NCI-H1092 (cell line): ENCODE results near the gene AMOTL1.
A peak's percentile ranks its signal among the peaks of the same experiment; 100 is the strongest.
"Not testable (repeated sequence)": the region's sequence is repeated elsewhere in the genome, so short reads cannot be mapped to it uniquely, and the experiment has no call there.

Source experiments
- DNase-seq: peaks from one replicate; lab custom pipeline; 2025; lab: John Stamatoyannopoulos, UW

AMOTL1 gene

DNA sequence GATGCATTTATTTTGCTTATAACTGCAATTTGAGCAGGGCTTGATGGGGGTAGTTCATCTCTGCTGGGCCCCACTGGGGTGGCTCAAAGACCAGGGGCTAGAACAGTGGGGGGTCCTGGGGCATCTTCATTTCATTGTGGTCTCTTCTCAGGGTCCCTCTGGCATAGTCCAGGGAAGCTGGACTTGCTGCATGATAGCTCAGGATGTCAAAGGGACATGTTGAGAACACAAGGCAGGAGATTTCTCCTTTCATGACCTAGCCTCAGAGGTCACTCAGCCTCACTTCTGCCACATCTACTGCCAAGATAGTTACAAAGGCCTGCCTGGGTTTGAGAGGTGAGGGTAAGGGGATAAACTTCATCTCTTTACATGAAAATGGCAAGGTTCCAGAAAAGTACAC, 115.7 kb downstream of the AMOTL1 start:
- no peak for DNase-seq

DNA sequence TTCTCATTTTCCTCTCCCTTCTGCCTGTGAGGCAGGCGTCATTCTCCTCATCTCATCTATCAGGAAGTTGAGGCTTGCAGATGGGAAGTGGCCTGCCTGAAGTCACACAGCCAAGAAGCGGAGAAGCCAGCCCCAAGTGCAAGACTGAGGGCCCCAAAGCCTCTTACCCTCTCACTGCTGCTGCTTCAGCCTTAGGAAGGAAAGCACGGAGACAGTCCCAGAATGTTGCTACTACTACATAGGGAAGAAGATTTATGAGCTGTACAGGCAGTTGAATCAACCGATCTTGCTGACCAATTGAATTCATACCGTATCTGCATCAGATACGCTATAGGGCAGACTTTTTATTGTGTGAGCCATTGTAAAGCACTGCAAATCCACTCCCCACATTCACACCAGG, 116.2 kb downstream of the AMOTL1 start:
- no peak for DNase-seq

DNA sequence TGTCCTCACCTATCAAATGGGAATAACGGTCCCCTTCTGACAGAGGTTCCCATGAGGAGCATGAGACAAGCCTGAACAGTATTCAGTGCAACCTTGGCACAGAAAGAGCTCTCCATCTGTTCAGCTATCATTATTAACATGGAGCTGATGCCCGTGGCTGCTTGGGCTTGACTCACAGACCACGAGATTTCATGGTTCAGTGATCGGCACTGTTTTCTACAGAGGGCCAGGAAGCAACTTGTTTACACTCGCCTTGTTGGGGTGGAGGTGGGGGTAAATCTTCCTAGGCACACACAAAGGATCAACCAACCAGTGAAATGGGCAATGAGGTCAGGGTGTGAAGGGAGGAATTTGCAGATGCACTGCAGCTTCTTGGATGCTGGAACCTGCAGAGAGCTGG, 117.0 kb downstream of the AMOTL1 start:
- DNase-seq = no peak

DNA sequence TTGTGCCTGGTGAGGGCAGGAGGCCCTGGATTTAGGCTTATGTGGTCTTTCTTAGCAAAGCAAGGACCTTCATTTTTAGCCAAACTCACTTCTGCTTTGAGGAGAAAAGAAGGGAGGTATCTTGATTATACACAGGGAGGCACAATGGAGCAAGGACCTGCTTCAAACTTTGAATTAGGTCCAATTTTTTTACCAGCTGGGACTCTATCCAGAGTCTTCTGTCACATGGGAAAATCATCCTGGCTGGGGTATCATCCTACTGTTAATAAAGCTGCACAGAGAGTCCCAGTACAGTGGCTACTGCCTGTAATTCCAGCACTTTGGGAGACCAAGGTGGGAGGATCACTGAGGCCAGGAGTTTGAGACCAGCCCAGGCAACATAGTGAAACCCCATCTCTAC, 117.4 kb downstream of the AMOTL1 start:
- DNase-seq = no peak

DNA sequence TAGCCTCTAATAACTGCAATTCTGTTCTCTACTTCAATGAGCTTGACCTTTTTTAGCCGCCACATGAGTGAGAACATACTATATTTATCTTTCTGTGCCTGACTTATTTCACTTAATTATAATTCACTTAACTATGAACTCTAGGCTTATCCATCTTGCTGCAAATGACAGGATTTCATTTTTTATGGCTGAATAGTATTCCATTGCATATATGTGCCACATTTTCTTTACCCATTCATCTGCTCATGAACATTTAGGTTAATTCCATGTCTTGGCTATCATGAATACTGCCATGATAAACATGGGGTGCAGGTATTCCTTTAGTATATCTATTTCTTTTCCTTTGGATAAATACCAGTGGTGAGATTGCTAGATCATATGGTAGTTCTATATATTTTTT, 120.0 kb downstream of the AMOTL1 start:
- DNase-seq = no peak

DNA sequence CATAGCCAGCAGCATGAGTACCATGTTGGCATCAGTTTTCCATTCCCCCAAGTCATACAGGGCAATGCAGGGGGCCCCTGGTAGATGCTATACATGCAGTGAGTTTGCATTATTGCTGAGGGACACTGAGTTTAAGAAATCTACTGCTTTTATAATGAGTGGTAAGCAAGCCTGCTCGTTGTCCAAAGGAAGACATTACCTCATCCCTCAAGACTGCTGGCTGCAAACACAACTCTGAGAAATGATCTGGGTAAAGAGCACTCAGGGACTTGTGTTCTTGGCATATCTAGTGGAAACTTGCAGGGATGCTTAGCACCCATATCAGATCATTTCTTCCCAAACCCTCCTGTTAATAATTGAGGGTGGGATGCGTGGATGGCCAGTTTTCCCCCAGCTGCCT, 127.3 kb downstream of the AMOTL1 start:
- DNase-seq = no peak

DNA sequence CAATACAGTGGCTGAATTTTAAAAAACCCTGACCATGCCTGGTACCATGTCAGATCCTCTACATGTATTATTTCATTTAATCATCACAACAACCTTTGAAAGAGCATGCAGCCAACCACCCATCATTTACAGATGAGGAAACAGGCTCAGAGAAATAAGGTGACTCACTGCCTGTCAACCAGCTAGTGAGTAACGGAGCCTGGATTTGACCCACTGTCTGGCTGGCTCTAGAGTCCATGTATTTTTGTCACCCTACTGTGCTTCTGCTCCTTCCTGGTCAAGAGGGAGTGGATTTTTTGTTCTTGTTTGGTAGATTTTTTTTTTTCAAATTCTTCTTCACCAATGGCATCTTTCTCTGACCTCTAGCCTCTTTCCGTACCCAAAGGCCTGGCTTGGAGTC, 127.8 kb downstream of the AMOTL1 start:
- no peak for DNase-seq

DNA sequence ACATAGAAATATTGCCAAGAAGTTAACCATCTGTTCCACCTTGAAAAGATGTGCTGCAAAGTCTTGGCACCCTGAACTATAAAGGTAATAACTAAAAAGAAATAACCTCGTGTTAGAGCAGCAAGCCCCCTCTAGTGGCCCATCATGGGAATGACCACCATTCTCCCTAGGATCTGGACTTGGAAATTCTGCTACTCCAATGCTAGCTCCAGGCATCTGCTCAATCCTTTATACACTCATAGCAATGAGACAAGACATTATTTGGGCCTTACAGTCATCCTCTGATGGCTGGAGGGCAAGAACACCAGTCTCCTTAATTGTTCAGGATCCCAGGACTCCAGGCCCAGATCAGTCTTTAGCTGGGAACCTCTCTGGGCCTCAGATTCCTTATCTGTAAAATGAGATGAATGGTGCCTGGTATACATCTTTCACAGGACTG, 129.2 kb downstream of the AMOTL1 start:
- DNase-seq = peak; percentile 6

DNA sequence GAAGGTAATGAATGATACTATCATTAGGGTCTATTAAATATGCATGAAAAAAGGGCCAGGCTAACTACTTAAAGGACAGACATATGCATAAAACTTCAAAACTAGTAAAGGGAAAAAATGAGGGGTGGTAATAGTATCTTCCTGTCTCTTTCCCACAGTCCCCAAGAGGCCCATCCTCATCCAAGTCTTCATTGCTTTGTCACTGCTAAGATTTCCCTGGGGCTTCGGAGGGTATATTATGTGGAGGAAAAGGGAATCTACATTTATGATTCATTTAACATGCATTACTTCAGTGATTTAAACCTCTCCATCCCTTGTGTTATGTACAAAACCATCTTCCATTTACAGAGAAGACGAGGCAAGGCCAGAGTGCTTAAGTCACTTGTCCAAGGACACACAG, 139.1 kb downstream of the AMOTL1 start:
- no peak for DNase-seq

DNA sequence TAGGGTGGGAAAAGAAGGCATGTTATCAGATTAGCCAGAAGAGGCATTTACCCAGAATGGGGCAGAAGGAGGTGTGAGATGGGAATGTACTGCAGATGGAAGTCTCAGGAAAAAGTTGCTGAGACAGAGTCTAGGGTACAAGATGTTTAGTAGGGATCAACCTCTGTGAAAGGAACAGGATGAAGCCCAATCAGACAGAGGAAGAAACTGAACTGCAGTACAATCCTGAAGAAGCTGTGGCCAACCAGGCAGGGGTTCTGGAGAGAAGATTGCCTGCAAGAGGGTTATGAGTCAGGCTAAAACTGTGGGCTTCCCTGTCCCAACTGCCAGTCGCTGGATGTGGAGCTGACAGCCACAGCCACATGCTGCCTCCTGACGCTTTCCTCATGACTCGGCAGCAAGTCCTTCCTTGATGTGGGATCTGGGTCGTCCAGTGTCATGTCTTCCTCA, 141.2 kb downstream of the AMOTL1 start:
- no peak for DNase-seq

DNA sequence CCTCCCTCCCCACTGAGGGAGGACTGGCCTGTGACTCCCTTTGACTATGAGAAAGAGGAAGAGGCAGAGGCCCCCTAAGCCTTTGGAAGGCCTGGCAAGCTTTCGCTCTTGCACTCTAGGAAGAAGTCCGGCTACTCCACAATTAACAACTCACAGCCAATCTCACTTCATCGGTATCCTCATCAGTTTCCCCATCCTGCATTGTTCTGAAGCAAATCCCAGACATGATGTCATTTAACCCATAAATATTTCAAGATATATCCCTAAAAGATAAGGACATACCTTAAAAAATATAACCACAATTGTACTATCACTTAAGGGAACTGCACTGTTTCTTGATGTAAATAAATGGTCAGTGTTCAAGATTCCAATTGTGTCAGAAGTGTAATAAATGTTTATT, 142.1 kb downstream of the AMOTL1 start:
- no peak for DNase-seq

DNA sequence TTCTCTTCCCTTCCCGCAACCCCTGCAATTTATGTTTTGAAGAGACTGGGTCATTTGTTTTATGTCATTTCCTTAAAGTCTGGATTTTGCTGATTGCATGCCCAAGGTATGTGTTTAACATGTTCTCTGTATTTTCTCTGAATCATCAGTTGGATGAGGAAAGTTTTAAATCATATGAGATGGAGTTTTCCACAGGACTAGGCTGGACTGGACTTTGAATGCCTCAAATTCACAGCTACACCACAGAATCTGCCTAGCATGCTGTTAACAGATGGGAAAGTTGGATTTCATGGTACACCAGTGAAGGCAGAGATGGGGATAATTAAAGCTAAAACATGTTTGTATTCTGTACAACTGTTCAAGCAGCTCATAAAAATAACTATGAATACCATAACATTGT, 142.6 kb downstream of the AMOTL1 start:
- DNase-seq = no peak

DNA sequence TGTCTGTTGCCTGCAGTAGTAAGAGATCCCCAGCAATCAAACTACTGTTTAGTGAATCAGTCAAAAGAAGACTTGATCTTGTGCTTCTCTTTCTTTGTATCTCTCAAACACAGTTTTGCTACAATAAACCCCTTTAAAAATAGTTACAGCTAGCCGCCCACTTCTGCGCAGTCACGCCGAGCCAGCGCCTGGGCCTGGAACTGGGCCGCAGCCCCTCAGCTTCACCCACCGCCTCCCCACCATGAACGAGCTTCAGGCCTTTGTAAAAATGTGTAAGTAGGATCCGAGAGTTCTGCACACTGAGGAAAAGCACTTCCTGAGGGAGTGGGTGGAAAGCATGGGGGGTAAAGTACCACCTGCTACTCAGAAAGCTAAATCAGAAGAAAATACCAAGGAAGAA, 144.7 kb downstream of the AMOTL1 start:
- no peak for DNase-seq

DNA sequence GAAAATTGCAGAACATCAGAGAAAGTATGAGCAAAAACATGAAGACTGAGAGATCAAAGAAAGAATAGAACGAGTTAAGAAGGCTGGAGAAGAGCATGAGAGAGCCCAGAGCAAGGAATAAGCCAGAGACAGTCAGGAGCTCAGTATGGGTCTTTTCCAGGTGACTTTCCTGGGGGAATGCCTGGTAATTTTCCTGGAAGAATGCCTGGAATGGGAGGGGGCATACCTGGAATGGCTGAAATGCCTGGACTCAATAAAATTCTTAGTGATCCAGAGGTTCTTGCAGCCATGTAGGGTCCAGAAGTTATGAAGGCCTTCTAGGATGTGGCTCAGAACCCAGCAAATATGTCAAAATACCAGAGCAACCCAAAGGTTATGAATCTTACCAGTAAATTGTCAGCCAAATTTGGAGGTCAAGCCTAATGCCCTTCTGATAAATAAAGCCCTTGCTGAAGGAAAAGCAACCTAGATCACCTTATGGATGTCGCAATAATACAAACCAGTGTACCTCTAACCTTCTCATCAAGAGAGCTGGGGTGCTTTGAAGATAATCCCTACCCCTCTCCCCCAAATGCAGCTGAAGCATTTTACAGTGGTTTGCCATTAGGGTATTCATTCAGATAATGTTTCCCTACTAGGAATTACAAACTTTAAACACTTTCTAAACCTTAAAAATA, 145.7 kb downstream of the AMOTL1 start:
- not testable (repeated sequence) for DNase-seq

DNA sequence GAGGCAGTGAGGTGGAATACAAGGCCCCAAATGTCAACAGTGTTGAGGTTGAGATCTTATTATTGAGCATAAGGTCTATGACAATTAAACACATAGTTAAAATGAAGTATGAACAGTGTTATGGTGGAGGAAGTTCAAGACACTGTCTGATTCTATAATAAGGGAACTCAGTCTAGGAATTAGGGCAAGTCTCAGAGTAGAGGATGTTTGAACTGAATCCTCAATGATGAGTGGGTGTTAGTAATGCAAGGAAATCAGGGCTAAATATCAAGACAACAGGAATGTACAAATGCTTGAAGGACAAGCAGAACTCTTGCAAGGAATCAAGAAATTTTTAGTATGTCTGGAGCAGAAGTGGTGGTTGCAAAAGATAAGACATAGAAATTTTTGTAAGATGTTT, 152.2 kb downstream of the AMOTL1 start:
- DNase-seq = no peak

DNA sequence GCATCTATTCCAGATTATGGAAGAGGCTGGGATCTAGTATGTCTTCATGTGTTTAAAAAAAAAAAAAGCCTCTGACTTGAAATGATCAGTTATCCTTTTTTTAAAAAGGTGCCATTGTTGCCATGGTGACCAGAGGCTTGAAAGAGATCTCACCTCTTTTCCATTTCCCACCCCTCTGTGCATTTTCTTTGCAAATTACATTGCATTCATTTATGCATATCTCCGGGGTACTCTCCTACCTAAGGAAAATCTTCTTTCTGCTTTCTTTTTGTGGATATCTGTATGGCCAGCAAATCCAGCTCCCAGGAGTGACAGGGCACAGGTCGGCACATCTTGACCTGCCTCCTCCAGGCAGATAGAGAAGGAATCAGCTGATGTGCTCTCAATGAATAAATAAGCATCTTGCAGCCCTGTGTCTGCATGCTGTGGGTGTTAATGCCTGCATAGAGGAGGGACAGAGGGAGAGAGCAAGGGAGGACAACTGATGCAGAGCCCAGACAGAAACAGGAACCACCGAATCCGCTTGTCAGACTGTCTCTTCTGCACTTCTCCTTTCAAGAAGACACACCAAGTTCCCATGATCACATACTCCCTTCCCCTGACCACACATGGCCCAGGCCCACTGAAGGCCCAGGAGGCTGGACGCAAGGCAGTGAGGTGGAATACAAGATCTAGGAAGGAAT, 154.3 kb downstream of the AMOTL1 start:
- no peak for DNase-seq

DNA sequence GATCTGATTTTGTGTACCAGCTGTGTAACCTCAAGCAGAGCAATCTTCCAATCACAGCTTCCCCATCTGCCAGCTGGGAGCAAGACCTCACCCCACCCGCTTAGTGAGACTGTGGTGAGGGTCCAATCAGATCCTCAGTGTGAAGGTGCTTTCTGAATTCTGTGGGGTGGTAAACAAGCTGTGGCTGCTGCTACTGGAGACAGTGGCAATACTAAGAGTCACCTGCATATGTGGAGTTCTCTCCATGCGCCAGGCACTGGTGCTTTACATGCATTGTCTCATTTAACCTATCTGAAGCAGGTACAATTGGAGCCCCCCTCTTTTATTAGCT, 154.8 kb downstream of the AMOTL1 start:
- DNase-seq = no peak

DNA sequence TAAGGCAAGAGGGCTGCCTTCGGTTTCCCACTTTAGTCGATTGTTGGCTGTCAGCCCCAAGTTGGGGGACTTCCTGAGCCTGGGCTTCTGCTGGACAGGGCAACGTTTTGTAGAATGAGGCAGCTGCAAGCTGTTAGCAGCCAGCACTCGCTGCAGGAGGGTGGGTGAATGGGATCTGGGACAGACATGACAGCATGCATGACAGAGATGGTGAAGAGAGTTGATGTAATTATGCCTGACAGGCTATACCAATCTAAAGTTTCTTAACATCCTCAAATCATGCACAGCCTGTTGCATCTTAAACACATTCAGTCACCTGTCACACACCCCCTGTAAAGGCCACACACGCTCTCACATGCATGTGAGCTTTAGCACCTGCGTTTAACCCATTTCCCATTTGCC, 156.0 kb downstream of the AMOTL1 start:
- DNase-seq = no peak

DNA sequence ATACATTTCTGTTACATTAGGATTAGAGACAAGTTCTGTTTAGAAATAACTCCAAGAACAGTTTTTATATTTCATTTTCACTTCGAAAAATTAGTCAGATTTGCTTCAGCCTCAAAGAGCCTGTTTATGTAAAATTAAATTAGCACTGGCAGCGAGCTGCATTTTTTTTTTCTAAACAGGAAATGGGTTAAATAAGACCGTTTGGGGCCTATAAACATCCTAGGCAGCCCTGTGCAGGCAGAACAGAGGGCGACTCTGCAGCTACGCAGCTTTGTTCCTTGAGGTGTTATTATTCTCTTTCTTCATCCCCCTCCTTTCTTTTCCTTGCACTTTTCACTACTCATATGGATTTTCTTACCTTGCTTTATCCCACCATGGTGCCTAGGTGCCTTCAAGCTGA, 156.5 kb downstream of the AMOTL1 start:
- DNase-seq = no peak

DNA sequence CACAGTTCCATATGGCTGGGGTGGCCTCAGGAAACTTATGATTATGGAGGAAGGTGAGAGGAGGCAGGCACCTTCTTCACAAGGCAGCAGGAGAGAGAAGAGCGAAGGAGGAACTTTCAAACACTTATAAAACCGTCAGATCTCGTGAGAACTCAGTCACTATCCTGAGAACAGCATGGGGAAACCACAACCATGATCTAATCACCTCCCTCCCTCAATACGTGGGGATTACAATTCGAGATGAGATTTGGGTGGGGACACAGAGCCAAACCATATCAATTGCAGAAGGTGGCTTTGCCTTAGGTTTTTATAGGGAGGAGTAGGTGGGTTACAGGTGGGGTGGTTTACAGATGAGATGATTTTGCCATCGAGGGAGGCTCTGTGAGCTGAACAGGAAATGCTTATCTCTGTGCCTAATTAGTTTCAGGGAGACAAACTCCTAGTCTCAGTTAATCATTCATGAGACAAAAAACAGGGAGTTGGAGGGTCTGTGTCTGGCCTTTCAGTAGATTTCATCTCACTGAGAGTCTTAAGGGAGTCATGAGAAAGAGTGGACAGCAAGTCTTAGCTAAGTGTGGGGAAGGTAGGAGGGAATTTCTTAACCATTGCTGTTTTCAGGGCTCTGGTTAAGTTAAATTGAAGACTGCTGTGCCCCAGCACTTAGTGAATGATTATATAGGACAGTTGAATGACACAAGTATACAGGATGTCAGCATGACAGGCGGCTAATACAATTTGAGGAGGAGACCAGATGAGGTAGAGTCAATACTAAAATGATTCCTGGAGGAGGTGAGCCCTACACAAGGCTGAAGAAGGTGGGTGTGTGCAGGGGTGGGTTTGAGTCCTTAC, 157.5 kb downstream of the AMOTL1 start:
- DNase-seq = no peak

DNA sequence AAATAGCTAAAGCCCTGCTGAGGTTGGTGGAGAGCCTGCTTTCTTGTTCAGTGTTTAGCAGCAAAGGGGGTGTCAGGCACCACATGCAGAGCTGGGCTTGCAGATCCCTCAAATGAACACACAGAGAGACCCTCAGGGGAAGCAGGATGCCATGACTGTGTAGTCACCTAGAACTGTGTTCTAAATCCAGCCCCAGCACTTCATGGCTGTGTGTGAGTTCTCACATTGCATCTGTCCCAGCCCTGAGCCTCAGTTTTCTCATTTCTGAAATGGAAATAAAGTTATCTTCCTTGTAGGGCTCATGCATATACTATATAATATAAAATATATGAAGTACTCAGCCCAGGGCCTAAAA, 158.1 kb downstream of the AMOTL1 start:
- DNase-seq = no peak
